ENCODE results near the gene P2RY13.

- no peak for TF ChIP-seq CTCF (IDR thresholded peaks at IDR 0.05)
- TF ChIP-seq POLR2A (IDR thresholded peaks at IDR 0.05) = no peak
Measured at GRCh38 chr3:151316267-151316991, 12.9 kb downstream of the P2RY13 start, which contains the start of gene GPR87.
